K562 (cell line): ENCODE results near the gene ATAD2B. TPM values are rescaled to one million over a fixed set of nuclear protein-coding genes. Genes with fewer than 3 reads are reported as not detected.

Source experiments
- BRD4 ChIP-seq: fragments of 200-600 bp; sonication (generic); IDR thresholded peaks from 2 replicates; pipeline ENCODE4 v1.6.1; 2017; ENCODE audit warnings: inconsistent platforms
- CBX2 ChIP-seq: fragments of 200-600 bp; sonication (generic); IDR thresholded peaks from one replicate; pipeline ENCODE4 v1.6.1; 2012; ENCODE audit warnings: mild to moderate bottlenecking, low read length, inconsistent platforms; ENCODE audit not compliant: insufficient read depth, poor library complexity, severe bottlenecking
- JUND ChIP-seq, 2 experiments: IDR thresholded peaks; 2 replicates in 1 of 2; 3 replicates in 1 of 2; pipeline ENCODE4 v1.6.1; 2011; ENCODE audit warnings: borderline replicate concordance in 2 of 2, low read depth in 2 of 2, low read length in 2 of 2, improper control_type of control experiment in 1 of 2, missing biosample characterization in 1 of 2, missing genetic modification characterization in 1 of 2, missing genetic modification reagents in 1 of 2
- polyA plus RNA-seq, 8 experiments: library from polyadenylated mRNA; depleted of rRNA in 4 of 8; stranded (reverse) in 5 of 8; unstranded in 3 of 8; fragments of >200 nt; fragmentation: Nextera tagmentation in 2 of 8; fragmentation: Illumina TruSeq in 1 of 8; extraction: Ambion mirVana in 2 of 8; extraction: Trizol in 1 of 8; gene quantifications; 2 replicates each; pipeline versions ENCODE4 v1.2.1 to v1.2.3, GENCODE V29; 2011 to 2014; ENCODE audit warnings: inconsistent platforms in 1 of 8, missing spikeins in 1 of 8
- total RNA-seq, 7 experiments: library from RNA; depleted of rRNA in 6 of 7; stranded (reverse); fragments of >200 nt in 6 of 7; fragmentation: Illumina TruSeq in 2 of 7; extraction: Trizol in 2 of 7; gene quantifications; 2 replicates each; pipeline versions ENCODE4 v1.2.1 to v1.2.3, GENCODE V29; 2011 to 2021; ENCODE audit warnings: low replicate concordance in 1 of 7
- TF ChIP-seq, protein P1 (sequence below): fragments of 200-600 bp; sonication (generic); IDR thresholded peaks from one replicate; pipeline ENCODE4 v1.6.1; 2012; ENCODE audit warnings: mild to moderate bottlenecking, low read depth, low read length, inconsistent platforms

Gene ATAD2B
- total and polyA plus RNA-seq, 9 of the 15 experiments (the other 6 are each of a cell fraction or from before 2014, with no cell fraction given) = 3.2 to 21.6 (median 11.4) TPM

DNA sequence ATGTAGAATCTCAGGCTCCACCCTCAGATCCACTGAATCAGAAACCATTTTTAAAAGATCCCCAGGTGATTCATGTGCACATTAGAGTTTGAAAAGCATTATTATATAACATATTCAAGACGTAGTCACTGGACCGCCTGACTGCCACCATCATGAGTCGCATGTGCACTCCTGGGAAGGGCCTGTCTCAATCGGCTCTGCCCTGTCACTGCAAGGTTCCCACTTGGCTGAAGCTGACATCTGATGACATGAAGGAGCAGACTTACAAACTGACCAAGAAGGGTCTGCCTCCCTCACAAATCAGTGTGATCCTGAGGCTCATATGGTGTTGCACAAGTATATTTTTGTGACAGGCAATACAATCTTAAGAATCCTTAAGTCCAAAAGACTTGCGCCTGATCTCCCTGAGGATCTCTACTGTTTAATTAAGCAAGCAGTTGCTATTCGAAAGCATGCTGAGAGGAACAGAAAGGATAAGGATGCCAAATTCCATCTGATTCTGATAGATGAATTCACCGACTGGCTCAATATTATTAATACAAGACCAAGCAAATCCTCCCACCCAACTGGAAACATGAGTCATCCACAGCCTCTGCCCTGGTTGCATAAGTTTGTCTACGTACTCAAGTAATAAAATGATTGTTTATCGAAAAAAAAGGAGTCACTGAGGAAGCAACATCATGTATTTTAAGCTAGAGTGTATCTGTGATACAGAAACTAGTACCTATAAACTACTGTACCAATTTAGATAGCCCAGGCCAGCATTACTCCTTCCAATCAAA, 26.2 kb downstream of the ATAD2B start (continued):
- TF ChIP-seq BRD4 (no peak), CBX2 (no peak), JUND (IDR thresholded peaks at IDR 0.05; ENCODE audit: borderline replicate concordance, low read depth, low read length) (peak; percentile 89), JUND (tag; IDR thresholded peaks at IDR 0.05; ENCODE audit: borderline replicate concordance, low read depth, low read length) (peak; percentile 81)
- TF ChIP-seq, protein P1, sequence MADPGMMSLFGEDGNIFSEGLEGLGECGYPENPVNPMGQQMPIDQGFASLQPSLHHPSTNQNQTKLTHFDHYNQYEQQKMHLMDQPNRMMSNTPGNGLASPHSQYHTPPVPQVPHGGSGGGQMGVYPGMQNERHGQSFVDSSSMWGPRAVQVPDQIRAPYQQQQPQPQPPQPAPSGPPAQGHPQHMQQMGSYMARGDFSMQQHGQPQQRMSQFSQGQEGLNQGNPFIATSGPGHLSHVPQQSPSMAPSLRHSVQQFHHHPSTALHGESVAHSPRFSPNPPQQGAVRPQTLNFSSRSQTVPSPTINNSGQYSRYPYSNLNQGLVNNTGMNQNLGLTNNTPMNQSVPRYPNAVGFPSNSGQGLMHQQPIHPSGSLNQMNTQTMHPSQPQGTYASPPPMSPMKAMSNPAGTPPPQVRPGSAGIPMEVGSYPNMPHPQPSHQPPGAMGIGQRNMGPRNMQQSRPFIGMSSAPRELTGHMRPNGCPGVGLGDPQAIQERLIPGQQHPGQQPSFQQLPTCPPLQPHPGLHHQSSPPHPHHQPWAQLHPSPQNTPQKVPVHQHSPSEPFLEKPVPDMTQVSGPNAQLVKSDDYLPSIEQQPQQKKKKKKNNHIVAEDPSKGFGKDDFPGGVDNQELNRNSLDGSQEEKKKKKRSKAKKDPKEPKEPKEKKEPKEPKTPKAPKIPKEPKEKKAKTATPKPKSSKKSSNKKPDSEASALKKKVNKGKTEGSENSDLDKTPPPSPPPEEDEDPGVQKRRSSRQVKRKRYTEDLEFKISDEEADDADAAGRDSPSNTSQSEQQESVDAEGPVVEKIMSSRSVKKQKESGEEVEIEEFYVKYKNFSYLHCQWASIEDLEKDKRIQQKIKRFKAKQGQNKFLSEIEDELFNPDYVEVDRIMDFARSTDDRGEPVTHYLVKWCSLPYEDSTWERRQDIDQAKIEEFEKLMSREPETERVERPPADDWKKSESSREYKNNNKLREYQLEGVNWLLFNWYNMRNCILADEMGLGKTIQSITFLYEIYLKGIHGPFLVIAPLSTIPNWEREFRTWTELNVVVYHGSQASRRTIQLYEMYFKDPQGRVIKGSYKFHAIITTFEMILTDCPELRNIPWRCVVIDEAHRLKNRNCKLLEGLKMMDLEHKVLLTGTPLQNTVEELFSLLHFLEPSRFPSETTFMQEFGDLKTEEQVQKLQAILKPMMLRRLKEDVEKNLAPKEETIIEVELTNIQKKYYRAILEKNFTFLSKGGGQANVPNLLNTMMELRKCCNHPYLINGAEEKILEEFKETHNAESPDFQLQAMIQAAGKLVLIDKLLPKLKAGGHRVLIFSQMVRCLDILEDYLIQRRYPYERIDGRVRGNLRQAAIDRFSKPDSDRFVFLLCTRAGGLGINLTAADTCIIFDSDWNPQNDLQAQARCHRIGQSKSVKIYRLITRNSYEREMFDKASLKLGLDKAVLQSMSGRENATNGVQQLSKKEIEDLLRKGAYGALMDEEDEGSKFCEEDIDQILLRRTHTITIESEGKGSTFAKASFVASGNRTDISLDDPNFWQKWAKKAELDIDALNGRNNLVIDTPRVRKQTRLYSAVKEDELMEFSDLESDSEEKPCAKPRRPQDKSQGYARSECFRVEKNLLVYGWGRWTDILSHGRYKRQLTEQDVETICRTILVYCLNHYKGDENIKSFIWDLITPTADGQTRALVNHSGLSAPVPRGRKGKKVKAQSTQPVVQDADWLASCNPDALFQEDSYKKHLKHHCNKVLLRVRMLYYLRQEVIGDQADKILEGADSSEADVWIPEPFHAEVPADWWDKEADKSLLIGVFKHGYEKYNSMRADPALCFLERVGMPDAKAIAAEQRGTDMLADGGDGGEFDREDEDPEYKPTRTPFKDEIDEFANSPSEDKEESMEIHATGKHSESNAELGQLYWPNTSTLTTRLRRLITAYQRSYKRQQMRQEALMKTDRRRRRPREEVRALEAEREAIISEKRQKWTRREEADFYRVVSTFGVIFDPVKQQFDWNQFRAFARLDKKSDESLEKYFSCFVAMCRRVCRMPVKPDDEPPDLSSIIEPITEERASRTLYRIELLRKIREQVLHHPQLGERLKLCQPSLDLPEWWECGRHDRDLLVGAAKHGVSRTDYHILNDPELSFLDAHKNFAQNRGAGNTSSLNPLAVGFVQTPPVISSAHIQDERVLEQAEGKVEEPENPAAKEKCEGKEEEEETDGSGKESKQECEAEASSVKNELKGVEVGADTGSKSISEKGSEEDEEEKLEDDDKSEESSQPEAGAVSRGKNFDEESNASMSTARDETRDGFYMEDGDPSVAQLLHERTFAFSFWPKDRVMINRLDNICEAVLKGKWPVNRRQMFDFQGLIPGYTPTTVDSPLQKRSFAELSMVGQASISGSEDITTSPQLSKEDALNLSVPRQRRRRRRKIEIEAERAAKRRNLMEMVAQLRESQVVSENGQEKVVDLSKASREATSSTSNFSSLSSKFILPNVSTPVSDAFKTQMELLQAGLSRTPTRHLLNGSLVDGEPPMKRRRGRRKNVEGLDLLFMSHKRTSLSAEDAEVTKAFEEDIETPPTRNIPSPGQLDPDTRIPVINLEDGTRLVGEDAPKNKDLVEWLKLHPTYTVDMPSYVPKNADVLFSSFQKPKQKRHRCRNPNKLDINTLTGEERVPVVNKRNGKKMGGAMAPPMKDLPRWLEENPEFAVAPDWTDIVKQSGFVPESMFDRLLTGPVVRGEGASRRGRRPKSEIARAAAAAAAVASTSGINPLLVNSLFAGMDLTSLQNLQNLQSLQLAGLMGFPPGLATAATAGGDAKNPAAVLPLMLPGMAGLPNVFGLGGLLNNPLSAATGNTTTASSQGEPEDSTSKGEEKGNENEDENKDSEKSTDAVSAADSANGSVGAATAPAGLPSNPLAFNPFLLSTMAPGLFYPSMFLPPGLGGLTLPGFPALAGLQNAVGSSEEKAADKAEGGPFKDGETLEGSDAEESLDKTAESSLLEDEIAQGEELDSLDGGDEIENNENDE = no peak
